GM19468 (cell line): Measurements from ENCODE around the gene C7orf57.

ENCODE experiments used
- ATAC-seq: cut with Tn5 transposase; IDR thresholded peaks from one replicate; pipeline ENCODE4 v1.9.1; 2021; ENCODE audit warnings: mild to moderate bottlenecking, moderate library complexity, moderate number of reproducible peaks; ENCODE audit not compliant: unreplicated experiment; ENCODE audit errors: extremely low read depth

C7orf57 gene

DNA sequence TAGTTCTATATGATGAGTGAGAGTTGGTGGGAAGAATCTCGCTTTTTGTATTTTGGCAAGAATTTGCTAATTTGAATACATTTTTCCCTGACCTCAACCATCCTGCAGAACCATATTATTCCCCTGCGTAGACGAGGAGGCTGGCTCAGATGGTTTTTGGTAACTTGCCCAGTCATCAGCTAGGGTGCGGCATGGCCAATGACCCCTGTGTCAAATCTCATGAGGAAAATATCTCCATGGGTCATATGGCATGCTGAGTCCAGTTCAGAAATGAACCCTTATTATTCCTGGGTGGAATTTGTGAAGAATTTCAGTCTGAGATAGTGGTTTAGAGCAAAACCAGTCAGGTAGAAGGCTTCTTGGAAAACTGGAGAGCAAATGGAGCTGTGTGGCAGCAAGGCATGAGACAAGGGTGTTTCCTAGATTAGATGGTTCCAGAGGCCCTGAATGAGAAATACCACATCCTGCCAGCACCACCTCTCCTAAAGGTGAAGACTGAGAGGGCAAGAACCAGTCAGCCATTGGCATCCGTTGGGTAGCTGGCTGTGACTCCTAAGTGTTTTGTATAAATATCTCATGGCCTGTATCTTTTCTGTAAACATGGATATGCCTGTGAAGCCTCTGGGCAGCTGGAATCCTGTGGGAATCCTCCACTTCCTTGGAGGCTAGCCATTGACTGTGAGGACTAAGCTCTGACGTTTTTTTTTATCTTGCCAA is 47.9 kb downstream of the C7orf57 start:
- no peak for ATAC-seq

DNA sequence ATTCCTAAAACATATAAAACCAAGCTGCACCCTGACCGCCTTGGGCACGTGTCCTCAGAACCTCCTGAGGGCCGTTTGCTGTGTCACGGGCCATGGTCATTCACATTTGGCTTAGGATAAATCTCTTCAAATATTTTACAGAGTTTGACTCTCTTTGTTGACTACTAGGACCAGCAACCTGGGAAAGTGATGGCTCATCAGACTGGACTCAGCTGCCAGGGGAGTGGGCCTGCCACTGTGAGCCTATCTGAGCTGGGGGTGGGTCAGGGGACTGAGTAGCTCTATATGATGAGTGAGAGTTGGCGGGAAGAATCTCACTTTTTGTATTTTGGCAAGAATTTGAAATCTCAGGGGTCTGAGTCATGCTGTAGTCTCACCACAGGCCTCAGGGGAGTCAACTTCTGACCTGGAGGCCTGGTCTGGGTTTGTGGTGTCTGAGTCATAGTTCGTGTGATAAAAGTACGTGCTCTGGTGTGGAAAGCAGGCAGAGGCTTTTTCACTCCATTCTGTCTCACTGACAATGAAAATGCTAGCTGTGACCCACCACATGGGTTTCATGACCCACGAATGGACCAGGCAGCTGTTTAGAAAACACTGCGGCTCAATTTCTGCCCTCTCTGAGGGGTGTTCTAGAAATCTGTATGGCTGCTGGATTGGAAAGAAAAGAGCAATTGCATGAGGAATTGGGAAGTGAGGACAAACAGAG is 49.5 kb downstream of the C7orf57 start:
- peak; percentile 61 for ATAC-seq

DNA sequence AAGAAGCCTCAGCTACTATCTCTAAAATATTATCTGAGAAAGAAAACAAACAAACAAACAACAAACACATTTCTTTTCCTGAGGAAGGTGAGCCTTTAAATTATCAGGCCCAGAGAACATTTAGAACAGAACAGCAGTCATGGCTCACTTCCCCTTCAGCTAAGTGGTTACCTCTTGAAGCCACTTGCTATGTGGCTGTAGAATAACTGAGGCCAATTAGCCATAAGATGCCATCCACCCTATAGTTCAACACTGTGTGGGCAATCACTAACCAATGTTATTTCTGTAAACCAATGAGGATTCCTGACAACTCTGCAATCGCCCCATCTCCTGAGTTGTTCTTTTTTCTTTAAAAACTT is 50.1 kb downstream of the C7orf57 start:
- no peak for ATAC-seq

DNA sequence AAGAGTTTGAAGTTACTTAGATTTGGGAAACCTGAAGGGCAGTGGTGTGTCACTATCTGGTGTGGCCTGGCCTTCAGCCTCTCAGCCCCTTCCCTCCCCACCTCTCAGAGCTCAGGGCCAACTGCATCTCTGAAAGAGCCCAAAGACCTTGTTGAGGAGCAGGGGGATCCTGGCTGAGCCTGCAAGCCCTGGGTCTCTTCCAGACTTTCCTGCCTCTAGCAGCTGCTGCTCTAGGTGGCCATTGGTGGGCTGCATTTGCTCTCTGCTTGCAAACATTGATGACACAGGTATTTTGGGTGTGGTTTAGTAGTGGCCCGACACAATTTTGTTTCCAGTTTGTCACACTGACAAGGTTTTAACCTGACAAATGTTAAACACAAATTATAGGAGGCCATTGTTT is 50.6 kb downstream of the C7orf57 start:
- ATAC-seq = no peak

DNA sequence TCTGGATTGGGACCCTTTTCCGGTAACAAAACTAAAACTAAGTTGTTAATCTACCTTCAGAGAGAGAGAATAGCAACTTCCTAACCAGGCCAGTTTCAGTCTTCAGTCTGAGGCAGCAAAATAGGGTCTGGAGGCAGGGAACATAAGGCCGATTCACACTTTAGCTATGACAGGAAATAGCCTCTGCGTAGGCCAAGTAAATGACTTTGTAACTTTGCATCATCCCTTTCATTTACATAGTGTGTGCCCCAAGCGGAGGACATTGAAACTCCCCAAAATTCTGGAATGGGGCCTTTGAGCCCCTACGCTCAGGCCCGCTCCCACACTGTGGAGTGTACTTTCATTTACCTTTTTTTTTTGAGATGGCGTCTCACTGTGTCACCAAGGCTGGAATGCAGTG is 52.0 kb downstream of the C7orf57 start:
- peak; percentile 3 for ATAC-seq

DNA sequence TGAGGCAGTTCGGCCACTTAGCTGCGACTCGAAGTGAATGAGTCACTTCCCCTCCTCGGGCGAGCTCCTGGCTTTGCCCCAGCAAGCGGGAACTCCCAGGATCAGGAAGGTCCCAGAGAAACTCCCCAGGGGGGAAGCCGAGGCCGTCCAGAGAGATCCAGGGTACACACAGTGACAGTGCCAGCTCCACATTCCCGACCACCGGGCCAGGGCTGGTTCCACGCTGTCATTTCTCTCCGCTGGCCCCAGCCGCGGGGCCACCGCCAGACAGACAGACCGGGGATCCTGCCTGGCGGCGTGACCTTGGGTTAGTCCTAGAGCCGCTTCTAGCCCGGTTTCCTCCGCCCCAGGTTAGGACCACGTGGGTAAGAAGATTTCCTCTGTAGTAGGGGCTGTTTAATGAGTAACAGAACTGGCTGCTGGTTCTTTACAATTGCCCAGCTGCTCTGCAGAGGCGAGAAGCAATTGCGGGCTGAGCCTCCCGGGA is 53.3 kb downstream of the C7orf57 start:
- ATAC-seq = peak; percentile 61

DNA sequence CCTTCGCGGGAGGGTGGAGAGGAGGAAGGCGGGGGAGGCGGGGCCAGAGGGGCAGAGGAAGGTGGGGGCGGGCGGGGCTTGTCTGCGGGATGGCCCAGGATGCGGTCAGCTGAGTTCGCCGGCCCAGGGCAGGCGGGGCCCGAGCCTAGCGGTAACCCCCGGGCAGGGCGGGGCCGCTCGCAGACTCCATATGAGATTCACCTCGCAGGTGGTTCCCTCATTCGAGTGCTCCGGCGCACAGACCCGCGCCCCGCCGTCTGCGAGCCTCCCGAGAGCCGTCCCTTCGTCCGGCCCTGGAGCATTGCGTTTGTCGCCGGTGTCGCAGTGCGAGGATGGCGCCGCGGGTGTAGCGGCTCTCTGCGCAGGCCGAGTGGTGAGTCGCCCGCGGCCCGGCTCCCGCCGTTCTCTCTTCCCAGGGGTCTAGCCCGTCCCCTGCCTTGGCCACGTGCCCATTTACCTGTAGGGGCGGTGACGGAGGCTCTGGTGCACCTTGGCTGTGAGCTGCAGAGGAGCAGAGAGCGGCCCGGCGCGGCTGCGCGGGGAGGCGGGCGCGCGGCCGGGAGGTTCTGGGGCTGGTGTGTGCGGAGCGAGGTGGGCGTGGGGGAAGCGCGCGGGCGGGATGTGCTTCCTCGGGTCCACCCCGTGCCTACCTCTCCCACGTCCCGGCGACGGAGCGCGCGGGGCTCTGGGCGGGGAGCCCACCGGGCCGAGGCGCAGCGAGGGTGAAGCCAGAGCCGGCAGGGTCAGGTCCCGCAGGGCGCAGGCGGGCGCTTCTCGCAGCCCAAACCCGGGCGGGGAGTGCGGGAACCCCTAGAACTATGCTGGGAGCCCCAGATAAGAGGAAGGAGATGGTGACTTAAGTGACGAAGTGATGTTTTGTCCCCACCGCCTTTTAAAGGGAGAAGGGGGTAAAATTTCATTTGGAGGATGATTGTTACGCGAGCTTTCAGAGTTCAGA is 54.0 kb downstream of the C7orf57 start, which contains the start of gene UPP1:
TSS of gene UPP1 (plus strand) at position 220 of the 958 bp plus-strand sequence. CDS start 5,519 bp downstream, outside the sequence.
- peak; percentile 21 for ATAC-seq

DNA sequence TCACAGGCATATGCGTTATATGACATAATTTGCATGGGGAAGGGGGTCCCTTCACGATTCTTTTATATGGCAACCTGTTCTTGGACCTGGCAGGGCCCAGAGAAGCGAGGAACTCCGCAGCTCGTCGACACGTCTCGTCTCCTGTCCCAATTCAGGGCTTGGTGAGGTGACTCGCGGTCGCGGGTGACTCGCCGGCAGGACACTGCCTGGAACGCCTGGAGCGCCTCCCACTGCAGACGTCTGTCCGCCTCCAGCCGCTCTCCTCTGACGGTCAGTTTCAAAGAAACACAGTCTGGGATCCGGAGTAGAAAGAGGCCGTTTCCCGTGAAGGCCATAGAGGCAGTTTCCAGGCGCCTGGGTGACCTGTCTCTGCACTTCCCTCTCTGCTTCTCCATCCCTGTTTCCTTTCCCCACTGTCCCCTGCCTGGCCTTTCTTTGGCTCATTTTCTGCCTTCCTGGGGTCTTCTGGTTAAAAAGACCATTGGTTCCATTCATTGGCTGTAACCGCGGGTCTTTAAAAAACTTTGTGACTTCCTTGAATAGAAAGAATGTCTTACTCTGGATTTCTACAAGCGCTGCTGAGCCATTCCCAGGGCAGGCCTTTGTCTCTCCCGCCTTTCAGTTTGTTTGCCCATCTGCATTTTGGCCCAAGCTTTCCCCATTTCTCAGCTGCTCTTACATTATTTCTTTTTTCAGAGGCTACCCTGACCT is 54.9 kb downstream of the C7orf57 start:
- no peak for ATAC-seq

DNA sequence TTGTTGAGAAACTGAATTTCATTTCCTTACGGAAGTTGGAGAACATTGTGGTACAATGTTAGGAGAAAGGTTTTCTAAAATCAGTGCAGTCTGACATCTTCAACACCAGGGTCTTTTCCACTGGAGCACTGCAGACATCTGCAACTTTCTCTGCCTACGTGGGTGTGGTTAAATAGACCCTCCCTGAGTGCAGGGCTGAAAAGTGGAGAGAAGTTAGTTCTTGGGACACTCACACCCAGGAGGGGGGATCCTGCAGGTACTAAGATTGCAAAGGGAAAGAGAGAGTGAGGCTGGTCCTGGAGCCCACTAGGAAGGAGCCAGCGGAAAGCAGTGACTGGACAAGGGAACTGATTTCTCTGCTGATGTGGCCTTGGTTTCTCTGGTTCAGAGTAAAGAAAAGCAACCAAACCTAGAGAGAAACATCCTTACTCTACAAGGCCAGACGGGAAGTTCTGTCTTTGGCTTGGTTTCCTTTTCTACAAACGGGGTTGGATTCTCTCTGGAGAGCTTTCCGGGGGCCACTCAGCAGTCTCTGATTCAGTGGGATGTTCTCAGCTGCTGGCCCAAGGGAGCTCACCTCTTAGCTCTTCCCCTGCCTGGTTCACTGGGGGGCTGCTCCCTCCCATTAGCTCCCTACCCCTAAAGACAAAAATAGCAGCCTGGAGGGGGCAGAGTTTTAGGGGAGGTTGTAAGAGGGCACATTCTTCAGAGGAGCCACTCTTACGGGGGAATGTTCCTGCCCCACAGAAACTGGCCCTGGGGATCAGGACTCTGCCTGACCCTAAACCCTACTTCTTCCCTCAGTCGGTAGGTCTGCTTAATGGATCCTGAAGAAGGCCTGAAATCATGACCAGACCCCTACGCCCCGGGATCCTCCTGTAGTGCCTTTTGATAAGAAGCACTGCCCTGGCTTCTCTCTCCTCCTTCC is 56.4 kb downstream of the C7orf57 start:
- ATAC-seq = no peak

DNA sequence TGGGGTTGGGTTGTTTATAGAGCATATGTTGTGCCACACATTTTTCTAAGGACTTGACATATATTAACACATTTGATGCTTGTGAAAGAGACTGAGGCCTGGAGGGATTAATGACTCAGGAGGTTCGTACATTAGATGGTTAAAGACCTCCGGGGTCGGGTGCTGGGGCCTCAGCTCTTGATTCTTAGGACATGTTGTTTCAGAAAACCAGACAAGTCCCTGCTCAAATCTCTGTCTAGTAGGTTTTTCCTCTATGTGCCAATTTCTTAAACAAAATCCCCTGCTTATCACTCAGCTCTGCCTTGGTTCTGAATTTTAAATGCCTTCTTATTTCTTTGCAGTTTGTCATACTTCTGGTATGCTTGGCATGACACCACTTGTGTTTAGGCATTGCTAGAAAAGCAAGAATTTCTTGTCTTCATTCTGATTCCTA is 59.5 kb downstream of the C7orf57 start:
- ATAC-seq = no peak

DNA sequence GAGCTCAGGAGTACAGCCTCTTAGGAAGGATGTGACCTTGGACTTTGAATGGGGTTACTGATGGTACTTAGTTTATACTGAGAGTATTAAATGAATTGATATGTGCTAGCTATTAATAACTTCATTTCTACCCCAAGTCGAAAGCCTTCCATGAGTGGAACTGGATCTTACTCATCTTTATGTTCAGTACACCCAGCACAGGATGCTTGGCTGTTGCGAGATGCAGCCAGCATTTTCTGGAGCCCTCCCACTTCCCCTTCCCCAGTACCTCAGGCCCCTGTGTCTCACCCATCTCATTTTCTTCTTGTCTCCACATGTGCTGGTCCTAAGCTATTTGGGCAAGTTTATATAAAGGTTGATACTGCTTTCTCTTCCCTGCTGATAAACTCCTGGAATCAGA is 60.9 kb downstream of the C7orf57 start:
- no peak for ATAC-seq

DNA sequence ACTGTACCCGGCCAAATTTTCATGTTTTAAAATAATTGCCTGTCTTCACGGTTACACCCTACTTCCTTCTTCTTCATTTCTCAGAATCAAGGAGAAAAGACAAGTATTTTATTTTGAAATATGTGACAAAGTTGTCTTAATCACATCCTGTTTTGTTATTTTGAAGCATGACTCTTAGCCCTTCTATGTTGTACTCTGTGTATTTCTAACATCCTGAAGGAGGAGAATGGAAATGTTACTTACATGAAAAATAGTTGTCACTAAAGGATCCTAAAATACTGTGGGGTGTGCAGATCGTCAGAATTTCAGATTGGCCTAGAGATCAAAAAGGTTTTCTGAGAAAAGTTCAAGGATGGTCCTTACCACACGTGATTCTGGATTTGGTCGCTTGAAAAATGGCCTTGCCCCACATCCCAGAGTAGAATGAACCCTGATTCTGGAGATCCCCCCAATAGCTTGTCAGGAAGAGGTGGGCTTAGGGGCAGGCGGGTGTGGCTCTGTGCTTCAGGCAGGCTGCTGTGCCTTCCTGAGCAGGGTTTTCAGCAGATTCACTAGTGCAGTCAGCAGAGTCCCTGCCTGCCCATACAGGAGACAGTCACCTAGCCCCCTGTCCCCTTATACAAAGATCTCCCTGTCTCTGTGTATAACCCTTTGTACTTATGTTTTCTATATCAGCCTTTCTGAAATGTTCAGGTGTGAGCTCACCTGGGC is 62.3 kb downstream of the C7orf57 start:
- ATAC-seq = no peak

DNA sequence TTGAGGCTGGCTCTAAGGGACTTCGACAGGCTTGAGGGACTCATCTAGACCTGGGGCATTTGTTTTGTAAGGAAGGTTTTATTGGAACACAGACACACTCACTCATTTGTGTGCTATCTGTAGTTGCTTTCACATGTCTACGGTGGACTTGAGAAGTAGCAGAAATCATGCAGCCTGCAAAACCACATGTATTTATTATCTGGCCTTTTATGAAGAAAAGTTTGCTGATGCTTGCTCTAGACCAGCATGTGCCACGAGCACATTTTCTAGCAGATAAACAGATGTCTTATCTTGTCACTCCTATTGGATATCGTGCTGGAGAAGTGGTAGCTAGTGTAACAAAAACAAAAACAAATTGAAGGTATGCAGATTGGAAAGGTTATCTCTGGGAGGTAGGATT is 63.5 kb downstream of the C7orf57 start:
- ATAC-seq = no peak

DNA sequence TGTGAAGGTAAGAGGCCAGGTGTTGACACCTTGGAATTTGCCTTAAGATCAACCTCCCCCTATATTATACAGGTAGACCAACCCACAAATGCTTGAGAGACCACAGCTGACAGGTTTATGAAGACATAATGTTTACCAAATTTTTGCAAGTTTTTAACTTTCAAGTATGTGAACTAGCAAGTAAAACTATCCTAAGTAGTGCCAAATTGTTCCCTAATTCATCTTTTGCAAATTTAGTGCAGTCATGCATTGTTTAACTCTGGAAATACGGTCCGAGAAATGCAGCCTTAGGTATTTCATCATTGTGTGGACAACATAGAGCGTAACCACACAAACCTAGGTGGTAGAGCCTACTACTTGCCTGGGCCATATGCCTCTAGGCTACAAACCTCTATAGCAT is 64.4 kb downstream of the C7orf57 start:
- no peak for ATAC-seq

DNA sequence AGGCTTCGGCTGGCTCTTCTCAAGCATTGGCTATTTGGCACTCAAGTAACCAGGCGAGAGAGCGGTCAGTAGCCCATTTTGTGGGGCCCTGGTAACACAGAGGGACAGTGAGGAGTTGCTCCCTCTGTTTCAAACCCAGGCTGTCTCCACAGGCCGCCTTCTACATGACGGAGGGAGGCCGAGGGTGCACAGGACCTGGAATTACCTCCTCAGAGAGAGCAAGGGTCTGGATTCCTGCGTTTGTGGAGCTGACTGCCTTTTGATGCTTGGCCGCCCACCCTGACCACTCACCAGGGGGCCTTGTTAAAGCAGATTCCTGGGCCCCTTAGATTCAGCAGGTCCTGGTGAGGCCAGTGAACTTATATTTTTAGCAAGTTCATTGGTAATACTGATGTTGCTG is 66.0 kb downstream of the C7orf57 start:
- no peak for ATAC-seq

DNA sequence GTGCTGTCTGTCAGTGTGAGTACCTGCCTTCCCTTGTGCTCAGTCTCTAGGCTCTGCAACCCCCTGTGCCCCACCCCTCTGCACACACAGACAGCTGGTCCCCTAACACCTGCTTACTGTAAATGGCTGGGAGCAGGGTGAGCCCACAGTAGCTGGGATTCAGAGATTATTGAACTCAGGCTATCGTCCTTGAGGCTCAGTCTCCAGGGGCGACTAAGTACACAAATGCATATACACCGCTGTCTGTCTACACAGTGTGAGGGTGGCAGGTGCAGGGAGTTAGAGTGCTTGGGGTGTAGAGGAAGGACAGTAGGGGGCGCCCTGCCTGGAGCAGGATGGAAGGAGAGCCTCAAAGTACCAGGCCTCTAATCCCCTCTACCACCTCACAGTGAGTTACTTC is 66.6 kb downstream of the C7orf57 start:
- ATAC-seq = no peak

DNA sequence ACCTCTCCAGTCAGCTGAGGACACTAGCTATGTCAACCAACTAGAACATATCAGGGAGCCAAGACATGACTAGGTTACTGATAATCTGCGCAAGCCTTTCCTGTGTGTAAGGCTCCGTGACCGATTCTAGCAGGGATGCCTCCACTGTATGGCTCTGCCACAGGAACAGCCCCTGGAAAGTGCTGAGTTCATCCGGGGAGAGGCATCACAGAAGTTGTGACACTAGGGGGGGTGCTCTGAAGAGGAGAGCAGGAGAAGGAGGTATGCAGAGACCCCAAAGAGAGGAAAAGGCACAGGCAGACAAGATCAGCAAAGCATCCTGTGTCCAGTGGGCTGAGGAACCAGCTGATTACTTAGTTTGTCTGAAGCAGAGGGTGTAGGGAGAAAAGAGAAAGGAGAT is 67.2 kb downstream of the C7orf57 start:
- no peak for ATAC-seq

DNA sequence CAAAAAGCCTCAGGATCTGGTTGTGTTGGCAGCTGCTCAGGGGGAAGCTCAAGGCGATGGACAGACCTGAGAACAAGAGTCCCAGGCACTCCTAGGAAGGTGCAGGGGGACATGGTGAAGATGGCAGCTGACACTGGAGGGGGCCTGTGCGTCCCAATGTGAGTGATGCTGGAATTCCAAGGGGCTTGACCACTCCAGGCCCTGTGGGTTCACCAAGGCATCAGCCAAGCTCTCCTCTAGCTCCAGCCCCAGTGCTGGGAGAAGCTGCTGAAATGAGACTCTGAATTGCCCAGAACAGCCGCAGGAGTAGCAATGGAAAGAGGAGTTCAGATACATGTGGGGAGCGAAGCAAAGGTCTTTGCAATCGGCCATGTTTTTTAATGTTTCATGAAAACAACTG is 69.7 kb downstream of the C7orf57 start:
- no peak for ATAC-seq
